NCI-H146 (cell line): ENCODE results near the gene ATP1A3.
"Not testable (repeated sequence)": the region's sequence is repeated elsewhere in the genome, so short reads cannot be mapped to it uniquely, and the experiment has no call there.

ENCODE experiments used
- DNase-seq: peaks from one replicate; lab custom pipeline; 2025; lab: John Stamatoyannopoulos, UW

ATP1A3 gene

GRCh38 chr19:41947091-41947490 lies 46.9 kb downstream of the ATP1A3 start:
- no peak for DNase-seq

- DNase-seq = no peak
Observed at GRCh38 chr19:41945135-41945766, 48.8 kb downstream of the ATP1A3 start.

DNA sequence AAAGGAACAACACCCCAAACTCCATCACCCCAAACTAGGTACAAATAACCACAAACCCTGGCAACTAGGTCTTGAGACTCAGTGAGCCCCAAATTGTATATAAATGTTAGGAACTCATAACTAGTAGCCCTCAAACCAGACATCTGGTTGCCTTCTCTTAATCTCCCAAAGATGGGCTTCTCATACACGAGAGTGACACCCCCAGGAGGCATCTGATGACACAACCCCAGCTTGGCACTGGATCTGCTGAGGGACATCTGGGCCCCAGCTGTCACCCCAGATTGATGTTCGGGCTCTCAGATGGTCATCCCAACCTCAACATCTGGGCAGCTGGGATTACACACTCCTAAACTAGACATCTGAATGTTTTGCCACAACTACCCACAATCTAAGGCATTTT lies 49.7 kb downstream of the ATP1A3 start:
- no peak for DNase-seq

GRCh38 chr19:41941410-41942202 lies 52.4 kb downstream of the ATP1A3 start:
- DNase-seq = no peak

DNA sequence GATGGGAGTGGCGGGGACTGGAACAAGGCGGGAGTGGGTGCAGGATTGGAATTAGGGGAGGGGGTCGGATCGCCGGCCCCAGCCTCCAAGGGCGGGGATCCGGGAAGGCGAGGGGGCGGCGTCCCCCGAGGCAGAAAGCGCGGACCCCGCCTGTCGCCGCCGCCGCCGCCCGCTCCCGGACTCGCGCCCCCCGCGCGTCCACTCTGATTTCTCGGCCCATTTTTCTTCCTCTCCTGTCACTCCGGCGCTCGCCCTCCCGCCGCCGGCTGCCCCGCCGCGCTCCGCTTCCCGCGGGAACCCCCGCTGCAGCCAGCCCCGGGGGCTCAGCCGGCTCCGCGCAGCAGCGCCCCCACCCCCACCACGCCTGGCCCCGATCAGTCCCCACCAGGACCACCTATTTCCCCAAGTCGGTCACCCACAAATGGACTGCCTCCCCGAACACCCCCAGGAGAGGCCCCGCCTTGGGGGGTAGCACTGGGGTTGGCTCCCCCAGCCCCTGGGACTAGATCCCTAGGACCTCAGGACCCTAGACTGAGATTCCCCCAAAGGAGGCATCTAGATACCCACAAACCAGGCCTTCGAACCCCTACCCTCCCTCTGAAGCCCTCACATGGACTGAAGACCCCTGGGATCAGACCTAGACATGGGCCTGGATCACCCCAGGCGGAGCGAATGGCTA lies 53.2 kb downstream of the ATP1A3 start:
- DNase-seq = no peak

- DNase-seq = peak; percentile 69
Observed at GRCh38 chr19:41939861-41940730, 53.9 kb downstream of the ATP1A3 start.

GRCh38 chr19:41939209-41939608 lies 54.8 kb downstream of the ATP1A3 start:
- not testable (repeated sequence) for DNase-seq

DNA sequence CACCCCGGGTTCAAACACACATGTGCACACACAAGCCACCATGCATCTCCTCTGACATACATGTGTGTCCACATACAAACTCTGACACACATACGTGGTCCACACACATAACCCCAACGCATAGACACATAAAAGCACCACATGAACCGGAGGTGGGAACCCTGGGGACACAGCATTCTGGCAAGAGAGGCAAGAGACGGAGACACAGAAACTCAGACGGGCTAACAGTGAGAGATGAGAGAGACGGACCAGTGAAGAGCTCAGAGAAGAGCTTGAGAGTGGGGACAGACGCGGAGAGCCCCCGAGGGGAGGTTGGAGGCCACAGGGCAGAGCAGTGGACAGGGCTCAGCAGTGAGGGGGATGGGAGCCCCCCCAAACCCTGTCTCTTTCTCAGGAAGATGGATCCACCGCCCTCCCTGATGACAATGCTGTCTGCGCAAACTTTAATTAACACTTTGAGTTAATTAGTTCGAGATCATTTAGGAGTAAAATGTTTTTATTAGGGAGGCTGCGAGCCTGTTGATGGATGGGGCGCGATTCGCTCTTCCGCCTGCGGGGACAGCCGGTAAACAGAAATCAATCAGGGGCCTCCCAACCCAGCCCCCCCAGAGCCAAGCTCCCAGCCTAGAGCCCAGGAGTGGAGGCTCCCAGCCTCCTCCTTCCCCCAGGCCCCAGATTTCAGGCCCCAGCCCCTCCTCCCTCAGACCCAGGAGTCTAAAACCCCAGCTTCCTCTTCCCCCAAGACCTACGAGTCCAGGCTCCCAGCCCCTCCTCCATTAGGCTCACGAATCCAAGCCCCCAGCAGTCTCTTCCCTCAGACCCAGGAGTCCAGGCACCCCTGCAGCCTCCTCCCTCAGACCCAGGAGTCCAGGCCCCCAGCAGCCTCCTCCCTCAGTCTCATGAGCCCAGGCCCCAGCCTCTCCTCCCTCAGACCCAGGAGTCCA lies 56.2 kb downstream of the ATP1A3 start:
- no peak for DNase-seq

DNA sequence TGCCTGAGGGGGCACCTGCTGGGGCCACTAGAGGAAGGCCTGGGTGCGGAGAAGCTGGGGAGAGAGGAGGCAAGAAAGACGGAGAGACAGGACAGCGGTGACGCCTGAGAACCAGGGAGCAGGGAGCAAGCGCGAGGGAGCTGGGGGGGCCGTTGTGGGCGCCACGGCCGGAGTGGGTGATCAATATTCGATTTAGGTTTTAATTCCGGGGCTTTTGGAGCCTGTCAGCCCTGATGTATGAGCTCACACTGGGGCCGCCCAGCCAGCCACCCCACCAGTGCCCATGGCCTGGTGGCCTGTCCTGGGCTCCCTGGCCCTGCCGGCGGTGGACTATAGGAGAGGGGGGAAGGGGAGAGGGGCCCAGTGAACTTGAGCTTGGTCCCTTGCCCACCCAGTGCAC lies 57.1 kb downstream of the ATP1A3 start:
- no peak for DNase-seq

DNA sequence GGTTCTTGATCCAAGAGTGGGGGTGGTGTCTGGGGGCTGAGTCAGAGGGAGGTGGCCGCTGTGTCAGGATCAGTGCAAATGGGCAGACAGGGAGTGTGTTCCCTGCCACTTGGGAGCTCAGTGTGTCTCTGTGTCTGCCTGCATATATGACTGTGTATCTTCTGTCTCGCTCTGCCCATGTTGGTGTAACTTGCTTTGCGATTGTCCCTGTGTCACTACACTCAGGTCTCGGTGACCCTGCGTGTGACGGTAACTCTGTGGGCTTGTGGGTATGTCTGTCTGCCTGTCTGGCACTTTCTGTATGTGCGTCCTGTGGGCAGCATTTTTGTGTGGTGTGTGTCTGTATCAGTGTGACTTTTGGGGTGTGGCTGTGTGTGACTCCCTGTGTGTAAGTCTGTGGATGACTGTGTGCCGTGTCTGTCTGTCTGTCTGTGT lies 57.6 kb downstream of the ATP1A3 start:
- no peak for DNase-seq

GRCh38 chr19:41935760-41936415 lies 58.1 kb downstream of the ATP1A3 start:
- no peak for DNase-seq

DNA sequence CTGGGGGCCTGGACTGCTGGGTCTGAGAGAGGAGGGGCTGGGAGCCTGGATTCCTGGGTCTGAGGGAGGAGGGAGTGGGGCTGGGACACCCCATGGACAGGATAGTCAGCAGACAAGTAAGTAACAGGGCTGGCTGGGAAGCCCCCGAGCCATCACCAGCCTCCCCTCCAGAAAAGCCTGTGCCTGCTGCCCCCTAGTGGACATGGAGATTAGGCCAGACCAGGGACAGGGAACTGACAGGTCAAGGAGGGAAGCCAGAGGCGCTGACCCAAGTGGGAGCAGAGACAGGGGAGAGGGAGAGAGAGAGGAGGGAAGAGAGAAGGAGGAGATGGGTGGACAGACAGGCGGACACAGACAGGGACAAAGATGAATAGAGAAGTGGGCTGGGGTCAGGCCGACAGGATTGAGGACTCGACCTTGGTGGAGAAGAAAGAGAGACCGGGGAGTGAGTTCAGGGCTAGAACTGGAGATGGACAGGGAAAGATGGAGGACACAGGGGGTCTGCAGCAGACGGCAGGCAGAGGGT lies 59.1 kb downstream of the ATP1A3 start:
- DNase-seq = peak; percentile 76

- DNase-seq = no peak
Observed at GRCh38 chr19:41933693-41934426, 60.2 kb downstream of the ATP1A3 start.

DNA sequence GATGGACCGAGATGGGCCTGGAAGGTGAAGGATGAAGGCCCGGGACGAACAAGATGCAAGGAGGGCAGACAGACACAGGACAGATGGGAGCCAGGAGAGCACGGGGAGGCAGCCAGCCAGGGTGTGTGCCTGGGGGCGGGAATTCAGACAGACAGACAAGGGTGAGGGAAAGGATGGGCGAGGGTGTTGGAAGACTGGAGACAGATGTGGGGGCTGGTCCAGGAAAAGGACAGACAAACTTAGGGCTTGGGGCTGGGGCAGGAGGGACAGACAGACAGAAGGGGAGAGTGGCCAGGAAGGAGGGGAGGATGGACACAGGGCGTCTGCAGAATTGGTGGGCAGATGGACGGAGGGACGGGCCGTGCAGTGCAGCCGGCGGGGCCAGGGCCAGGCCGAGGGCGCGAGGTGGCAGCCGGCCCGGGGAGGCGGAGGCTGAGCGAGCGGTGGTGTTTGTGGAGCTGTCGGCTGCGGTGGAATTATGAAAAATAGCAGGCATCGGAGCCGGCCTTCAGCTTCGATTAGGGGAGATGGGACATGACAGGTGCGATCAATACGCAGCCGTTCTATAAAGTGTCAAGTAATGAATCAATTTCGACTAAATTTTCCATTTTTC lies 61.2 kb downstream of the ATP1A3 start:
- no peak for DNase-seq

GRCh38 chr19:41932259-41932719 lies 61.7 kb downstream of the ATP1A3 start:
- no peak for DNase-seq

GRCh38 chr19:41930926-41931592 lies 63.0 kb downstream of the ATP1A3 start:
- peak; percentile 77 for DNase-seq

GRCh38 chr19:41930322-41930722 lies 63.7 kb downstream of the ATP1A3 start:
- DNase-seq = no peak

GRCh38 chr19:41929536-41930071 lies 64.4 kb downstream of the ATP1A3 start:
- DNase-seq = no peak
